HG03565 (cell line): ENCODE data around the gene DEFB128.
"Not testable (repeated sequence)": the region's sequence is repeated elsewhere in the genome, so short reads cannot be mapped to it uniquely, and the experiment has no call there.

Experiments
- ATAC-seq: cut with Tn5 transposase; IDR thresholded peaks from one replicate; pipeline ENCODE4 v1.9.1; 2021; ENCODE audit warnings: mild to moderate bottlenecking, moderate library complexity; ENCODE audit not compliant: unreplicated experiment

Gene DEFB128

DNA sequence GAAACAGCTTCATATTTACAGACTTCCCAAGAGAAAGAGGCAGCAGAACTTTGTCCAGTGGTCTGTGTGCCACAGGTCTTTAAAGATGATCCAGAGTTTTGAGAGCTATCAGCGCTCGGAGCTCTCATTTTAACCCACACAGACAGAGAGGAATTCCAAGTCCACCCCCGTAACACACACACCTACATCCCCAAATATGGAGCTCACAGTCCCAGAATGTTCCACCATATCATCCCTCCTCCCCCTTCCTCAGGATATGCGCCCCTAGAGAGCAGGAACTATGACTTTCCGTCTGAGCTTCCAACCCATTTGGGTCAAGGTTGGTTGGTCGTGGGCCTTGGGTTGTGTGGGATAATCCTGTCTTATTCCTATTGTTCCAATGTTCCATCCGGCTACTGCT lies at the start of gene DEFB128:
DEFB128 (minus strand) TSS at position 101 of the 400 bp plus-strand sequence; CDS start at position 13, 88 bp downstream.
- ATAC-seq, result no peak

DNA sequence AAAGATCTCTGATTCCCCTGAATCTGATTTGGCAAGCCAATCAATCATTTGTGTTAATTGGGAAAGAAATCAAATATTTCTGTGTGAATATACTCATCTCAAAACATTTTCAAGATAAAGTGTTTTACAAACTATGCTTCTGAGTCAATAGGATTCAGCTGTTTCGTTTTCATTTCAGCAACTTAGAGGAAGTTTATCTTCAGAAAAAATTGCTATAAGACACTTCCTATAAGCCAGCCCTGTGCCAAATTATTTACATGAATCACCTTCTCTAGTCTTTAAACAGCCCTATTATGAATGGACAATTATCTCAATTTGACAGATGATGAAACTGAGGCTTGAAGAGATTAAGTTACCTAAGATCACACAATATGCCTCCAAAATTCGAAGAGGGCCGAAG lies 48.4 kb upstream of the DEFB128 start:
- ATAC-seq, result no peak

DNA sequence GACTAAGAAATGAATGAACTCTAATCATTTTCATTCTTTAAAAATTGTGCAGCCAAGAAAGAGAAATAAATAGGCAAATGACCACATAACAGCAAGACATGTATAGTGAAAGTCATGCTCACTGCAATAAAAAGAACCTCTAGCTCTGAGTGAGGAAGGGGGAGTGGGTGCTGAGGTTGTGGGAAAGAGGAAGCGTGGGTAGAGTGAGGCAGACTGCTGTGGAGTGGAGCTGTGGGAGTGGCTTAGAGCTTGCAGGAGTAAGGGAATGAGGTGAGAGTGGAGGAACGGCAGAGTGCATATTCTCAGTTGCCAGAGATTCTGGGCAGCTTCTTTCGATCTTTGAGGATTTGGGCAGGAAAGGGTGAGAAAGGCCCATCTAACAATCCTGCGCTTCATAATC lies 48.0 kb upstream of the DEFB128 start:
- ATAC-seq, result no peak

DNA sequence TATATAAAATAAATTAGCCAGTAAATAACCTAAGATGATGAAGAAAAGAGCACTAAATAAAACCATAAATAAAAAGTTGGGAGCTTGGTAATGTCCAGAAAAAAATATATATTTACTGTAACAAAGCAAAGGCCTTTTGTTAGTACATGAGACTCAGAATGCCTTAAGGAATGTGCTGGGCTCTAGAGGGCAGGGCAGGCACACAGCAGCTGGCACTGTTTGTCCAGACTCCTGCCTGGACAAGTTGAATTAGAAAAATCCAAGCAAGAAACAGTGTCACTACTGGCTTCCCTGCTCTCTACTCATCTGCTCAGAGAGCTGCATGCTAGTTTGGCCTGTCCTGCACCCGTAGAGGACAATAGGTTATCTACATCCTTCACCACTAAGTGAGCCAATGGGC lies 46.4 kb upstream of the DEFB128 start:
- no peak for ATAC-seq

DNA sequence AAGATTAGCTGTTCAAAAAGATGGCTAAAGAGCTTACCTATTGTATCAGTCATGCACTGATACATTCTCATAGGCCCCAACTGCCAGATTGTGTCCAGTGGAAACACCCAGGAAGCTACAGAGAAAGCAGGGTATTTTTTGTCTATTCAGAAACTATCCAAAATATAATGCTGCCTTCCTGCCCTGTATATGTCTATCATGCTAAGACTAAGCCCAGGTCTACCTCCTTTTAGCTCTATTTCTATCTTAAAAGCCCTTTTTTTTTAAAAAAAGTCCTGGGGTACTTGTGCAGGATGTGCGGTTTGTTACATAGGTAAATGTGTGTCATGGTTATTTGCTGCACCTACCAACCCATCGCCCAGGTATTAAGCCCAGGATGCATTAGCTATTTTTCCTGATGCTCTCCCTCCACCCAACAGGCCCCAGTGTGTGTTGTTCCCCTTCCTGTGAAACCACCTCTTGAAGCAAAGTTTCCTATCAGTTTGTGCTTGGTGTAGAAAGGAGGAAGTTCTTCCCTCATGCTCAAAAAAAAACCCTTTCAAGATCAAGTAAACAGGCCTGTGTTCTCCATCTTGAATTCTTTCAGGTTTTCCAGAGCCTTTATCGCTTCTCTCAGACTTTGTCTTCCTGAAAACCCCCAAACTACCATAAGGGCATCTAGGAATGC lies 38.1 kb upstream of the DEFB128 start:
- no peak for ATAC-seq

DNA sequence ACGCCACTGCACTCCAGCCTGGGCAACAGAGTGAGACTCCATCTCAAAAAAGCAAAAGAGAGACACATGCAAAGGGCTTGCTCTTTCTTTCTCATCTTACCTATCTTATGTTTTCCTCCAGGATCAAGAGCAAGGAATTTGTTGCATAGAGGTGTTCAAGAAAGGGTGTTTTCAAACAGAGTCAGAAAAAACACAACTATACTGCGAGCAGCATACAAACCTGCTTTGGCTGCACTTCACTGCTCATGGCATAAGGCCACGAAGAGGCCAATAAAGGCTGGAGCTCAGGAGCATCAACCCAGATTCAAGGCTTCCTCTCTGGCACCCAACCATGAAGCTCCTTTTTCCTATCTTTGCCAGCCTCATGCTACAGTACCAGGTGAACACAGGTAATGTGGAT lies 37.4 kb upstream of the DEFB128 start, which contains the start of gene DEFB129:
DEFB129 (plus strand) TSS at position 301 of the 400 bp plus-strand sequence; CDS start at position 332, 31 bp downstream.
- no peak for ATAC-seq

DNA sequence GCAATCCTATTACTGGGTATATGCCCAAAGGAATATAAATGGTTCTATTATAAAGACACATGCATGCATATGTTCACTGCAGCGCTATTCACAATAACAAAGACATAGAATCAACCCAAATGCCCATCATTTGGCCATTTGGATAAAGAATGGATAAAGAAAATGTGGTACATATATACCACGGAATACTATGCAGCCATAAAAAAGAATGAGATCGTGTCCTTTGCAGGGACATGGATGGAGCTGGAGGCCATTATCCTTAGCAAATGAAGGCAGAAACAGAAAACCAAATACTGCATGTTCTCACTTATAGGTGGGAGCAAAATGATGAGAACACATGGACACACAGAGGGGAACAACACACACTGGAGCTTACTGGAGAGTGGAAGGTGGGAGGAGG lies 36.4 kb upstream of the DEFB128 start:
- ATAC-seq, result not testable (repeated sequence)

DNA sequence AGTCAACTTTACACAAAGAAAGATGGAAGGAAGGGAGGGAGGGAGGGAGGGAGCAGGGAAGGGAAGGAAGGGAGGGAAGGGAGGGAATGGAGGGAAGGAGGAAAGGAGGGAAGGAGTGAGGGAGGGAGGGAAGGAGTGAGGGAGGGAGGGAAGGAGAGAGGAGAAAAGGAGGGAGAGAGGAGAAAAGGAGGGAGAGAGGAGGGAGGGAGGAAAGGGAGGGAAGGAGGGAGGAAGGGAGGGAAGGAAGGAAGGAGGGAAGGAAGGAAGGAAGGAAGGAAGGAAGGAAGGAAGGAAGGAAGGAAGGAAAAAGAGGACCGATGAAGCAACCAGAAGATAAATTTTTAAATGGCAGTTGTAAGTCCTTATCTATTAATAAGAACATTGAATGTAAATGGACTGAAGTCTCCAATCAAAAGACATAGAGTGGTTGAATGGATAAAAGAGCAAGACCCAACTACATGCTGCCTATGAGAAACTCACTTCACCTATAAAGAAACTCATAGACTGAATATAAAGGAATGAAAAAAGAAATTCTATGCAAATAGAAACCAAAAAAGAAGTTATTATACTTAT lies 31.8 kb upstream of the DEFB128 start:
- ATAC-seq, result no peak

DNA sequence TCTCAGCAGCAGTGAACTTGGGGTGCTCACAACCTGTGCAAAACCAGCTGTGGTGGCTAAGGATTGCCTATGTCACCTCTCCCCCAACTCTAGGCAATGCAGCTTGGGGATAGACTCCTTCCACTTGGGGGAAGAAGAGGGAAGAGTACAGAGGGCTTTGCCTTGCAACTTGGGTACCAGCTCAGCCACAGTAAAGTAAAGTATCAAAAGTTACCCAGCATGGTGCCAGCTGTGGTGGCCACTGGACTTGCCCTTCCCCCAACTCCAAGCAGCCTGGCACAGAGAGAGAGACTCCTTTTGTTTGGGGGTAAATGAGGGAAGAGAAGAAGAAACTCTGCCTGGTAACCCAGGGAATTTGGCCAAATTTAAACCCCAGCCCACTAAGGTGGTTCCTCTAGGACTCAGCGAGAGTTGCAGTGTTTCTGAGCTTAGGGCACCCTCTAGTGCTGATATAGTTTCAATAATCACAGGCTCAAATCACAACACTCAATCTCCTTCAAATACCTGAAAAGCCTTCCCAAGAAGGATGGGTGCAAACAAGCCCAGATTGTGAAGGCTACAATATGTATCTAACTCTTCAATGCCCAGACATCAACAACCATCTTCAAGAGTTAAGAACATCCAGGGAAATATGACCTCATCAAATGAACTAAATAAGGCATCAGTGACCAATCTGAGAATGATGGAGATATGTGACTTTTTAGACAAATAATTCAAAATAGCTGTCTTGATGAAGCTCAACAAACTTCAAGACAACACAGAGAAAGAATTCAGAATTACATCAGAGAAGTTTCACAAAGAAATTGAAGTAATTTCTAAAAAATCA lies 30.0 kb upstream of the DEFB128 start:
- no peak for ATAC-seq

DNA sequence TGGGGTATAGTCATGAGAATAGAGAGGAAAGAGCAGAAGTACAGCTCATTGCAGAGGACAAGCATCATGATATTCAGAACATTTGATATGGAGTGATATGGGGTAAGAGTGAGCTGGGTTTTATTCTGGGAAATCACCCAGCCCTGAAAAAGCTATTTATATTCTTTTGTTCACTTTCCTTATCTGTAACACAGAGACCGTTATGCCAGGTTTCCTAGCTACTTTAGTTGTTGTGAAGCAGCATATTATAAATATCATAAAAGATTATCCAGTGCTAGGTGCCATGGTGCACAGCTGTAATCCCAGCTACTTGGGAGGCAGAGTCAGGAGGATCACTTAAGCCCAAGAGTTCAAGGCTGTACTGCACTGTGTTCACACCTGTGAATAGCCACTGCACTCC lies 27.8 kb upstream of the DEFB128 start:
- ATAC-seq, result no peak

DNA sequence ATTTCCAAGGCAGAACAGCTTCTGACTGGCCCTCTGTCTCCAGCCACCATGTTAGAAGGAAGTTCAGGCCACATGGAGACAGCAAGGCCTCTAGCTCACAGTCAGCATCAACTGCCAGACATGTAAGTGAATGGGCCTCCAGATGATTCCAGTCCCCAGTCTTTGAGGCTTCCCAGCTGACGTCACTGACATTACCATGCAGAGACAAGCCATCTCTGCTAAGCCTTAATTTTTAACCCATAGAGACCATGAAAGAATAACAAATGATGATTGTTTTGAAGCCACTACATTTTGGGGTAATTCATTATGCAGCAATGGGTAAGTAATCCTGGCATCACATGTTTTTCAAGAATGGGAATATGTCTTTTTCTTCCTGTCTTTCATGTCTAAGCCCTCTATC lies 26.3 kb upstream of the DEFB128 start:
- no peak for ATAC-seq

DNA sequence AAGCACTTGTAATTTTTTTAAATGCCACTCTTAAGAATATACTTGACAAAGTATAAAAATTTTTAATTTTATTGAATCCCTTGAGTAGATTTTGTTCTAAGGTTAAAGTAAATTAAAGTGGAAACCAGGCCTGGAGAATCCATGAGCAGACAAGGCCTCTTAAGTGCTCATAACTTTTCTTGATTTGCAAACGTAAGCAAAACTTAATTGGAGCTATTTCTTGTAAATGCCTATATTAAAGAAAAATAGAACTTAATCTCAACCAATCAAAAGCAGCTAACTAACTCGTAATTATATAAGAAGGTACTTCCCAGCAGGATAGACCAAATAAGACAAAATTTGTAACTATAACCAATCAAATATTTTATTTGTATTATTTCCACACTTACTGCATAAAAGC lies 24.9 kb upstream of the DEFB128 start:
- no peak for ATAC-seq

DNA sequence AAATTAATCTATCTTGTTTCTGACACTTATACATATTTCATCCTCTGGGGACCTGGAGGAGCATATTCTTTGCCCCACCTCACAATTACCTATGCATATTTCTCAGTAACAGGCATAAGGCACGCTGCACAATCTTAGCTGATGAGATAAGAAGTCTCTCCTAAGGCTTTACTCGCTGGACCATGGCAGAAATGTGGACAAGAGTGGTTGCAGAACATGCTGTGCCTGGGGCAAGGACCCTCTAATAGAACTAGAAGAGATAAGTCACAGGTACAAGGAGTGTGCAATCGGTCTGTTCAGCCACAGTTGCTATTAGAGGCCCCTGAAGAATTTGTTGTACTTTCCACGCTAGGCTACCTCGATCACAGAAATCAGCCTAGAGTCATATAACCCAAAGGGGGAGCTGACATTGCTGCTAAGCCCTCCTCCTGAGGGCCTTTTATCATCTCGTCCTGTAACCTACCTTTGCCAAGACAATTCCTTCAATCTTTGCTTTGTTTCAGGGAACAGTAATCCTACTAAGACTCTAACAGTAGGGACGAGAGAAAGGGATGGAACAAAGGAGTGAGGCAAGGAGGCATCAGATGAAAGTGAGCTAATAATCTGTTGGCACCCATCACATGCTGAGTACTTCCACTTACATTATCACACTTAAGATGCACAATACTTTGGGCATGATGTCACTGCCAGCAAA lies 21.4 kb upstream of the DEFB128 start:
- no peak for ATAC-seq

DNA sequence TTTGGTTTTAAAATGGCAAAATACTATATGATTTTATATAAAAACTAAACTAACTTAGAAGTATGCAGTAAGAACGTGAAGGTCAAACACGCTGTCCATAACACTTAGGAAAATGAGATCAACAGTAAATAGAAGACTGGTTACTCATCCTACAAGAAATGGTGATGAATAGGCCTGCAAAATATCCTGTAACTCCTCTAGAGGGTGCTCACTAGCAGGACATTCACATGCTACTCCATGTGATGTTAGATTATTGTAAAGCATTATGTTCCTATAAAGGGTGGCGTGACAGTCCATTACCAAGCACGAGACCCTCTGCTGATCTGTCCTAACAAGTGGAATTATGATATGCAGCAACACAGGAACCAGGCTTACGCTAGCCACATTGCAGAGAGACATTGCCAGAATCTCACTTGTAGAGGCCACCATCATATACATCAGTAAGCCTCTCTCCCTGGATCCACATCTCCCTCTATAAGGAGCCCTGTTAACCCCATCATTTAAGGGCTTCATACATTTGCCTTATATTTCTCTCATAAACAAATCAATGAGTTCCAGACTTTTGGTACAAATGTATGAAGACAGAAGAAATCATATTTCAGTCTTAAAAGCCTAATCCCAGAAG lies 19.5 kb upstream of the DEFB128 start:
- ATAC-seq, result no peak

DNA sequence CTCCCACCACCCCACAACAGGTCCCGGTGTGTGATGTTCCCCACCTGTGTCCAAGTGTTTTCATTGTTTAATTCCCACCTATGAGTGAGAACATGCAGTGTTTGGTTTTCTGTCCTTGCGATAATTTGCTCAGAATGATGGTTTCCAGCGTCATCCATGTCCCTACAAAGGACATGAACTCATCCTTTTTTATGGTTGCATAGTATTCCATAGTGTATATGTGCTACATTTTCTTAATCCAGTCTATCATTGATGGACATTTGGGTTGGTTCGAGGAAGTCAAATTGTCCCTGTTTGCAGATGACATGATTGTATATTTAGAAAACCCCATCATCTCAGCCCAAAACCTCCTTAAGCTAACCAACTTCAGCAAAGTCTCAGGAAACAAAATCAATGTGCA lies 14.1 kb upstream of the DEFB128 start:
- ATAC-seq, result not testable (repeated sequence)

DNA sequence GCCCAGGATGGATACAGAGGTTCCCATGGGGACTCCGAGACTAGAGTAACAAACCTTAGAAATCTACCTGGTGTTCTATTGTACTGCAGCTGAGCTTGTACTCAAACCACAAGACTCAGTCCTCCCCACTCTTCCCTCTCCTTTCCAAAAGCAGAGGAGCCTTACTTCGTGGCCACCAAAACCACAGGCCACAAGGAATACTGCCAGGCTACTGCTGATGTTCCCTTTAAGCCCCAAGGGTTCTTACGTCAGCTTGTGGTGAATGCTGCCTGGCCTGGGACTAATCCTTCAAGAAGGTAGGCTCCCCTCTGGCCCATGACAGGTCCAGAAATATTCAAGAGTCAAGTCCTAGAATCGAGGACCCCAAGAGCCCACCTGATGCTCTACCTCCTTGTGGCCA lies 10.5 kb upstream of the DEFB128 start:
- no peak for ATAC-seq

DNA sequence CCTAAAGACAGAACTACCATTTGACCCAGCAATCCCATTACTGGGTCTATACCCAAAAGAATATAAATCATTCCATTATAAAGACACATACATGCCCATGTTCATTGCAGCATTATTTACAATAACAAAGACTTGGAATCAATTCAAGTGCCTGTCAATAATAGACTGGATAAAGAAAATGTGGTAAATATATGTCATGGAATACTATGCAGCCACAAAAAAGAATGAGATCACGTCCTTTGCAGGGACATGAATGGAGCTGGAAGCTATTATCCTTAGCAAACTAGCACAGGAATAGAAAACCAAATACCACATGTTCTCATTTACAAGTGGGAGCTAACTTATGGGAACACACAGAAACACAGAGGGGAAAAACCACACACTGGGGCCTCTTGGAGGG lies 8.7 kb upstream of the DEFB128 start:
- no peak for ATAC-seq

DNA sequence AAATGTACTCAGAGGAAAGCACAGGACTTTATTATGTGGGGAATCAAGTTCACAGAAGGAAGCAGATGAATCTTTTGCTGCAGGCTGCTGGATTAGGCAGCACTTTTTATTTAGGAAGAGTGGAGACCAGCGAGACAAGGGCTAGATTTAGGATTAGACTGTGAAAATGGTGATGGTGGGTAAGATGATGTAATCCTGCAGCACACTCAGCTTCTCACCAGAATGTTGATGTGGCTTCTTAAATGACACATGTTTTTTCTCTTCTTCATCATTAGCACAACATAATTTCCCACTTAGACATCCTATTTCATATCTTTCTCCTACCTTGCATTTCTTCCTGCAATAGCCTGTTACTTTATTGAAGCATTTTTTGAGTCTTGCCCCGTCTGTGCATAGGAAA lies 1.8 kb downstream of the DEFB128 start:
- ATAC-seq, result no peak

DNA sequence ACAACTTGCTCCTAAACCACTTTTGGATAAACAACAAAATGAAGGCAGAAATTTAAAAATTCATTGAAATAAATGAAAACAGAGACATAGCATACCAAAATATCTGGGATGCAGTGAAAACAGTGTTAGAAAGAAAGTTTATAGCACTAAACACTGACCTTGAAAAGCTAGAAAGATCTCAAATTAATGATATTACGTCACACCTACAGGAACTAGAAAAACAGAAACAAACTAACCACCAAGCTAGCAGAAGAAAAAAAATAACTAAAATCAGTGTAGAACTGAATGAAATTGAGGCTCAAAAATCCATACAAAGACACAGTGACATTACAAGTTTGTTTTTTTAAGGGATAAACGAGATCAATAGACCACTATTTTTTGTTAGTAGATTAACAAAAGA lies 5.2 kb downstream of the DEFB128 start:
- no peak for ATAC-seq

DNA sequence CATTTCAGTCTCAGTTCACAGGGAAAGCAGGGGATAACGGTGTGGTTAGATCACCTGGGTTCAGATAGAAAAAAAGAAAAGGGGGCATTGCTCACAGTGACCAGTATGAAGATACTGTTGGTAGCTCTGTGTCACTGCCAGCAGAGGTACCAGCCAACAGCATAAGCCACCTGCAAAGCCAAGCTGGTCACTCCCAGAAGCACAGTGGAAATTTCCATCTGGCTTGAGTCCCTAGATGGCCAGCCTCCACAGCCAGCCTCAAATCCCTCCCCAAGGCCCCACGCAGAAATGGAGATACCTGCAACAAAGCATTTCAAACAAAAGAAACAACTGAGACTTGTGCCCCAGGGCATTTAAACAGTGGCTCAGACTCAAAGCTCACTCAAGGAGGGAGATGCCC lies 20.6 kb downstream of the DEFB128 start:
- no peak for ATAC-seq

DNA sequence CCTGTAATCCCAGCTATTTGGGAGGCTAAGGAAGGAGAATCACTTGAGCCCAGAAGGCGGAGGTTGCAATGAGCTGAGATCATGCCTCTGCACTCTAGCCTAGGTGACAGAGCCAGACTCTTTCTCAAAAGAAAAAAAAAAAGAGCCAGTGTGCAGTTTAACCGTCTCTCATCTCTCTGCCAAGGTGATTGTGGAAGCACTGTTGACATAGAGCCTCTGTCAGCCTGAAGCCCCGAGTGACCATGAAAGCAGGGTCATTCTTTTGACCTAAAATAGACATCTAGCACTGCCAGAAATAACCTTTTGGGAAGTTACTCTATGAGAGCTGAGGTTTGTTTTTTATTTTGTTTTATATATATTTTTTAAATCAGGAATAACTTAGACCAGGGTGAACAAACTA lies 24.9 kb downstream of the DEFB128 start:
- ATAC-seq, result no peak
